Caco-2 (cell line): ENCODE results near the gene HBZ. TPM values are rescaled to one million over a fixed set of nuclear protein-coding genes. Genes with fewer than 3 reads are reported as not detected.
"Not testable (repeated sequence)": the region's sequence is repeated elsewhere in the genome, so short reads cannot be mapped to it uniquely, and the experiment has no call there.

Source experiments
- BruUV-seq: library from RNA; stranded (reverse); fragments of 400-500 nt; replicated peaks from 2 replicates; lab custom pipeline; 2021; lab: Mats Ljungman, UMichigan
- CTCF ChIA-PET: fragments of 300-600 bp; sonication (Branson Sonifier 250); formaldehyde crosslinking; loops from one replicate; lab custom pipeline; 2022; ENCODE audit warnings: antibody characterized with exemption; lab: Charles Lee
- POLR2A ChIA-PET: fragments of 300-600 bp; sonication (Branson Sonifier 250); formaldehyde crosslinking; loops from one replicate; lab custom pipeline; 2022; ENCODE audit warnings: antibody characterized with exemption; lab: Charles Lee
- DNase-seq, 2 experiments: peaks; one replicate each; pipeline versions ENCODE4 v3.0.0 to v3.0.0-alpha.2; 2020 to 2022
- H3K27me3 ChIP-seq: replicated peaks from 2 replicates; pipeline ENCODE4 v1.6.0; 2011; ENCODE audit warnings: low read length; ENCODE audit not compliant: control insufficient read depth, insufficient read depth
- H3K36me3 ChIP-seq: 2 replicates; pipeline ENCODE4 v1.5.1; 2011; ENCODE audit warnings: low read length; ENCODE audit not compliant: control insufficient read depth, insufficient read depth
- H3K4me1 ChIP-seq: fragments of 250-450 bp; sonication (Bioruptor Pico); 2 replicates; pipeline ENCODE4 v1.5.1; 2020; ENCODE audit warnings: mild to moderate bottlenecking
- H3K4me3 ChIP-seq: 2 replicates; pipeline ENCODE4 v1.5.1; 2011; ENCODE audit warnings: low read depth, mild to moderate bottlenecking, control low read depth, low read length
- H3K9me3 ChIP-seq: fragments of 250-450 bp; sonication (Bioruptor Pico); 2 replicates; pipeline ENCODE4 v1.5.1; 2020; ENCODE audit warnings: mild to moderate bottlenecking, moderate library complexity
- H3K27ac Mint-ChIP-seq: one replicate; pipeline ENCODE4 v1.8.0; 2022; ENCODE audit warnings: mixed read lengths; ENCODE audit not compliant: unreplicated experiment
- H3K27me3 Mint-ChIP-seq: one replicate; pipeline ENCODE4 v1.8.0; 2022; ENCODE audit warnings: mixed read lengths; ENCODE audit not compliant: insufficient read depth, unreplicated experiment
- H3K36me3 Mint-ChIP-seq: one replicate; pipeline ENCODE4 v1.8.0; 2022; ENCODE audit warnings: mild to moderate bottlenecking, mixed read lengths; ENCODE audit not compliant: insufficient read depth, unreplicated experiment
- H3K4me1 Mint-ChIP-seq: one replicate; pipeline ENCODE4 v1.8.0; 2022; ENCODE audit warnings: low read depth, mixed read lengths; ENCODE audit not compliant: unreplicated experiment
- H3K4me3 Mint-ChIP-seq: one replicate; pipeline ENCODE4 v1.8.0; 2022; ENCODE audit warnings: mild to moderate bottlenecking, moderate library complexity, mixed read lengths; ENCODE audit not compliant: unreplicated experiment
- H3K9me3 Mint-ChIP-seq: one replicate; pipeline ENCODE4 v1.8.0; 2022; ENCODE audit warnings: mixed read lengths; ENCODE audit not compliant: unreplicated experiment
- CTCF ChIP-seq, 2 experiments: fragments of 200-600 bp in 1 of 2; IDR thresholded peaks; 1 replicate in 1 of 2; 2 replicates in 1 of 2; pipeline versions ENCODE4 v1.5.1 to v1.8.0; 2011 to 2022; ENCODE audit warnings: antibody characterized with exemption in 1 of 2, control low read depth in 1 of 2, inconsistent platforms in 1 of 2, low read depth in 1 of 2, low read length in 1 of 2, mild to moderate bottlenecking in 1 of 2, moderate library complexity in 1 of 2; ENCODE audit not compliant: insufficient read depth in 1 of 2, severe bottlenecking in 1 of 2, unreplicated experiment in 1 of 2
- intact Hi-C: fragments of 100-400 bp; cut with micrococcal nuclease; formaldehyde crosslinking; loops from one replicate; pipeline ENCODE4 v1.10.0; 2022; ENCODE audit not compliant: unreplicated experiment
- total RNA-seq: library from RNA; stranded (reverse); gene quantifications from 2 replicates; pipeline ENCODE4 v1.2.3, GENCODE V29; 2022

Gene HBZ
- total RNA-seq, 1 experiment from 2014 or later = not detected

- TF ChIP-seq CTCF (IDR thresholded peaks at IDR 0.05; ENCODE audit: insufficient read depth in 1 of 2, low read depth in 1 of 2, low read length in 1 of 2, severe bottlenecking in 1 of 2, unreplicated experiment in 1 of 2) = no peak
- no peak overlapping the region for H3K4me3 ChIP-seq
- intact Hi-C loops = no loop called here
- 0 out of 2 replicates have a peak, but pooled peaks cover 5% of the 10 kb centered on the region for H3K4me1 ChIP-seq
- H3K9me3 ChIP-seq = no peaks in the 10 kb centered on the region
- BruUV-seq = no TSS peak
- H3K36me3 ChIP-seq = no peaks in the 10 kb centered on the region
- Mint-ChIP-seq H3K4me3 (no peak overlapping the region), H3K27ac (no peak overlapping the region), H3K4me1 (peaks cover 5% of the 10 kb centered on the region), H3K27me3 (no peaks in the 10 kb centered on the region), H3K36me3 (peaks cover under 1% of the 10 kb centered on the region), H3K9me3 (no peaks in the 10 kb centered on the region)
- H3K27me3 ChIP-seq = no peaks in the 10 kb centered on the region; the same call in 1 of the 2 replicates
- ChIA-PET POLR2A (no interaction called here), CTCF (no interaction called here)
- DNase-seq = no peak
These were observed 3.3 kb upstream of the HBZ start for GRCh38 chr16:149024-149660.

GRCh38 chr16:153129-153521 is 681 bp downstream of the HBZ start:
- H3K27me3 Mint-ChIP-seq, H3K9me3 ChIP-seq, CTCF ChIA-PET, H3K27ac Mint-ChIP-seq, DNase-seq, H3K4me1 Mint-ChIP-seq, POLR2A ChIA-PET, H3K9me3 Mint-ChIP-seq, BruUV-seq, H3K4me3 ChIP-seq, H3K27me3 ChIP-seq, H3K36me3 ChIP-seq, intact Hi-C loops, H3K4me1 ChIP-seq: not testable (repeated sequence)
- H3K36me3 Mint-ChIP-seq = peaks cover 12% of the 10 kb centered on the region
- peak overlapping the region; percentile 3 for H3K4me3 Mint-ChIP-seq

- BruUV-seq, POLR2A ChIA-PET, H3K4me3 ChIP-seq, H3K36me3 ChIP-seq, DNase-seq, H3K9me3 ChIP-seq, H3K4me1 ChIP-seq, H3K4me1 Mint-ChIP-seq, H3K9me3 Mint-ChIP-seq, H3K27me3 ChIP-seq, CTCF ChIA-PET, H3K27me3 Mint-ChIP-seq, H3K27ac Mint-ChIP-seq, intact Hi-C loops: not testable (repeated sequence)
- Mint-ChIP-seq H3K4me3 (peak overlapping the region; percentile 79), H3K36me3 (peaks cover 12% of the 10 kb centered on the region)
These were observed 1.2 kb downstream of the HBZ start for GRCh38 chr16:153550-154216.
